ENCODE results near the gene CD180.

DNA sequence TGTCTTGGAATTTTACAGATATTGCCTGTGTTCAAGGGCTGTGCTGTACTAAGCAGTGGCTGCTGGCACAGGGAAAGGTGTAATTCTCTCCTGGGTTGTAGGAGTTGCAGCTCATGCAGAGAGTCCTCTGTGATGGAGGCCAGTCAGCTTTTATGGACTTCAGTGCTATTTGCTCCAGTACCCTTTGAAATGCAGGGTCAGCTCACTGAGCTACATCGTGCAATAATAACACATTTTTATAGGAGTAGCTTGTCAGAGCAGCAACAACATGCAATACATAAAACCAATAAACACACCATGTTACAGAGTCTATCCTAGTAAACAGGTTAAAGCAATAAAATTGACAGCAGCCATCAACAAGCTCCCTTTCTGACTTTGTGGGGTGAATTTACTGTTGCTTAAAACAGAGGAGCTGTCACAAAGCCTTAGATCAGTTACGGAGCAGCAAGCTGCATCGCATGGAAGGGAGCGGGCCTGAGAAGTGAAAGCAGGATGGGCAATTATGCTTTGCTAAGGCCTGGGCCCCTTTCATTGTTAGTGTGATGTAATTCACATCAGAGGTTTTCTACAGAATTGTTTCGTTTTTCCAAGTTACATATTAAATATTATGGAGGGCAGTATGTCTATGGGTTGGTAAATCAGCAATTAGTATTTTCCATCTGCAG is 16.8 kb downstream of the CD180 start:
- no peak for TF ChIP-seq EZH2phosphoT487 (IDR thresholded peaks at IDR 0.05; ENCODE audit: insufficient read depth, low read depth)
- no peak for TF ChIP-seq EZH2 (IDR thresholded peaks at IDR 0.05; ENCODE audit: insufficient read depth, poor library complexity, severe bottlenecking)
